WTC11 (cell line): ENCODE results near the gene GPR158. TPM values are rescaled to one million over a fixed set of nuclear protein-coding genes. Genes with fewer than 3 reads are reported as not detected.

Source experiments
- ATAC-seq: fragments of 200-7000 bp; cut with Tn5 transposase; 2 replicates; pipeline ENCODE4 v1.10.0; 2021; ENCODE audit warnings: mild to moderate bottlenecking, moderate library complexity
- CTCF ChIA-PET: fragments of 300-600 bp; sonication (Branson Sonifier 250); formaldehyde crosslinking; loops from one replicate; lab custom pipeline; 2021; ENCODE audit warnings: antibody characterized with exemption; lab: Charles Lee
- POLR2A ChIA-PET: fragments of 350-600 bp; sonication (Branson Sonifier 250); formaldehyde crosslinking; loops from one replicate; lab custom pipeline; 2021; ENCODE audit warnings: antibody characterized with exemption; lab: Charles Lee
- DNase-seq: peaks from one replicate; pipeline ENCODE4 v3.0.0; 2021; ENCODE audit warnings: low spot score
- H3K27ac Mint-ChIP-seq: 2 replicates; pipeline ENCODE4 v1.8.0; 2021; ENCODE audit warnings: mixed read lengths
- H3K27me3 Mint-ChIP-seq: 2 replicates; pipeline ENCODE4 v1.8.0; 2021; ENCODE audit warnings: low read depth, mild to moderate bottlenecking, moderate library complexity, mixed read lengths
- H3K36me3 Mint-ChIP-seq: 2 replicates; pipeline ENCODE4 v1.8.0; 2021; ENCODE audit warnings: mixed read lengths
- H3K4me1 Mint-ChIP-seq: 2 replicates; pipeline ENCODE4 v1.8.0; 2022; ENCODE audit warnings: mixed read lengths
- H3K4me3 Mint-ChIP-seq: 2 replicates; pipeline ENCODE4 v1.8.0; 2021; ENCODE audit warnings: mild to moderate bottlenecking, moderate library complexity, mixed read lengths
- H3K9me3 Mint-ChIP-seq: 2 replicates; pipeline ENCODE4 v1.8.0; 2021; ENCODE audit warnings: mixed read lengths
- ESRRA ChIP-seq: sonication (generic); formaldehyde crosslinking; IDR thresholded peaks from 2 replicates; pipeline ENCODE4 v1.8.1; 2022; ENCODE audit warnings: mild to moderate bottlenecking, missing genetic modification reagents, borderline replicate concordance
- GABPB1 ChIP-seq: sonication (generic); formaldehyde crosslinking; IDR thresholded peaks from 2 replicates; pipeline ENCODE4 v1.8.1; 2023; ENCODE audit warnings: mild to moderate bottlenecking, missing genetic modification reagents
- GRHL2 ChIP-seq: fragments of 250-450 bp; sonication (Bioruptor Pico); IDR thresholded peaks from 2 replicates; pipeline ENCODE4 v1.8.0; 2022; ENCODE audit warnings: mild to moderate bottlenecking, moderate library complexity; ENCODE audit not compliant: insufficient replicate concordance, severe bottlenecking
- NFATC4 ChIP-seq: fragments of 250-450 bp; sonication (Bioruptor Pico); IDR thresholded peaks from 2 replicates; pipeline ENCODE4 v1.9.0; 2021; ENCODE audit warnings: mild to moderate bottlenecking
- NR2C2 ChIP-seq: sonication (generic); formaldehyde crosslinking; IDR thresholded peaks from 2 replicates; pipeline ENCODE4 v1.8.0; 2022; ENCODE audit warnings: mild to moderate bottlenecking, missing genetic modification reagents
- NR3C1 ChIP-seq: sonication (generic); formaldehyde crosslinking; conservative IDR thresholded peaks from 2 replicates; pipeline ENCODE4 v1.8.1; 2023; ENCODE audit warnings: low read depth, mild to moderate bottlenecking, missing genetic modification reagents
- ZBTB21 ChIP-seq: sonication (generic); formaldehyde crosslinking; IDR thresholded peaks from 2 replicates; pipeline ENCODE4 v1.8.1; 2023; ENCODE audit warnings: mild to moderate bottlenecking, missing genetic modification reagents, borderline replicate concordance
- ZNF121 ChIP-seq: sonication (generic); formaldehyde crosslinking; IDR thresholded peaks from 2 replicates; pipeline ENCODE4 v1.8.0; 2023; ENCODE audit warnings: missing genetic modification reagents
- ZNF219 ChIP-seq: sonication (generic); formaldehyde crosslinking; IDR thresholded peaks from 2 replicates; pipeline ENCODE4 v1.8.0; 2023; ENCODE audit warnings: missing genetic modification reagents, mild to moderate bottlenecking, borderline replicate concordance
- ZNF263 ChIP-seq: sonication (generic); formaldehyde crosslinking; IDR thresholded peaks from 2 replicates; pipeline ENCODE4 v1.8.1; 2022; ENCODE audit warnings: low read depth, mild to moderate bottlenecking, moderate library complexity, missing genetic modification reagents
- ZNF423 ChIP-seq: fragments of 250-450 bp; sonication (Bioruptor Pico); IDR thresholded peaks from 2 replicates; pipeline ENCODE4 v2.1.2; 2022; ENCODE audit warnings: mild to moderate bottlenecking, moderate library complexity
- total RNA-seq: library from RNA; stranded (reverse); gene quantifications from 3 replicates; pipeline ENCODE4 v1.2.3, GENCODE V29; 2021
- TF ChIP-seq, protein P1 (sequence below): sonication (generic); formaldehyde crosslinking; IDR thresholded peaks from 2 replicates; pipeline ENCODE4 v1.8.0; 2023; ENCODE audit warnings: missing genetic modification reagents, mild to moderate bottlenecking, borderline replicate concordance
- TF ChIP-seq, protein P2 (sequence below): sonication (generic); formaldehyde crosslinking; IDR thresholded peaks from 2 replicates; pipeline ENCODE4 v1.8.1; 2023; ENCODE audit warnings: mild to moderate bottlenecking, missing genetic modification reagents, moderate library complexity
- TF ChIP-seq, protein P3 (sequence below): sonication (generic); formaldehyde crosslinking; IDR thresholded peaks from 2 replicates; pipeline ENCODE4 v1.8.1; 2022; ENCODE audit warnings: mild to moderate bottlenecking, moderate library complexity, missing genetic modification reagents
- TF ChIP-seq, protein P4 (sequence below): fragments of 200-600 bp; IDR thresholded peaks from 2 replicates; pipeline ENCODE4 v1.8.0; 2022; ENCODE audit warnings: antibody characterized with exemption
- TF ChIP-seq, protein P5 (sequence below): sonication (generic); formaldehyde crosslinking; IDR thresholded peaks from 2 replicates; pipeline ENCODE4 v1.8.0; 2022; ENCODE audit warnings: mild to moderate bottlenecking, missing genetic modification reagents

The GPR158 gene
- total RNA-seq, 1 experiment from 2014 or later = 0.63 TPM

DNA sequence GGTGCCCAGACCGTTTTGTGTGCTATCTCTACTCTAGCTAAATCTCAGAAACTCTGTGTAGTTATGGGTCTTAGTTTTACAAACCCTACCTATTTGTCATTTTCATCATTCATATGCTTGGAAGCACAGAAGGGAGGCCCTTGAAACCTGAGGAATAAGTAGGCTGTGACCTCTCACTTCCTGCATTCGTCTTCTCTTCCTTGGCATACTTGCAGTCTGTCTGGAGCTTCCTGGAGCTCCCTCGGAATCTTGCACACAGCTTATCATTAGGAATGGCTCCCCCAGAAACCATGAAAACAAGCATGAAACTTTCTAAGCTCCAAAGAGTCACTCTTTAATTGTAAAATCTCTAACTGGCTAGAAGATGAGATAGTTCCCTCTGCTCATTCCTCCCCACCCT is 382.3 kb downstream of the GPR158 start:
- no peak for ATAC-seq
- no peaks in the 10 kb centered on the region for H3K9me3 Mint-ChIP-seq
- POLR2A ChIA-PET = no interaction called here
- H3K27me3 Mint-ChIP-seq = no peaks in the 10 kb centered on the region
- no peak overlapping the region for H3K27ac Mint-ChIP-seq
- no peak for TF ChIP-seq ZNF423 (CRISPR knock-in tag)
- TF ChIP-seq, protein P1, sequence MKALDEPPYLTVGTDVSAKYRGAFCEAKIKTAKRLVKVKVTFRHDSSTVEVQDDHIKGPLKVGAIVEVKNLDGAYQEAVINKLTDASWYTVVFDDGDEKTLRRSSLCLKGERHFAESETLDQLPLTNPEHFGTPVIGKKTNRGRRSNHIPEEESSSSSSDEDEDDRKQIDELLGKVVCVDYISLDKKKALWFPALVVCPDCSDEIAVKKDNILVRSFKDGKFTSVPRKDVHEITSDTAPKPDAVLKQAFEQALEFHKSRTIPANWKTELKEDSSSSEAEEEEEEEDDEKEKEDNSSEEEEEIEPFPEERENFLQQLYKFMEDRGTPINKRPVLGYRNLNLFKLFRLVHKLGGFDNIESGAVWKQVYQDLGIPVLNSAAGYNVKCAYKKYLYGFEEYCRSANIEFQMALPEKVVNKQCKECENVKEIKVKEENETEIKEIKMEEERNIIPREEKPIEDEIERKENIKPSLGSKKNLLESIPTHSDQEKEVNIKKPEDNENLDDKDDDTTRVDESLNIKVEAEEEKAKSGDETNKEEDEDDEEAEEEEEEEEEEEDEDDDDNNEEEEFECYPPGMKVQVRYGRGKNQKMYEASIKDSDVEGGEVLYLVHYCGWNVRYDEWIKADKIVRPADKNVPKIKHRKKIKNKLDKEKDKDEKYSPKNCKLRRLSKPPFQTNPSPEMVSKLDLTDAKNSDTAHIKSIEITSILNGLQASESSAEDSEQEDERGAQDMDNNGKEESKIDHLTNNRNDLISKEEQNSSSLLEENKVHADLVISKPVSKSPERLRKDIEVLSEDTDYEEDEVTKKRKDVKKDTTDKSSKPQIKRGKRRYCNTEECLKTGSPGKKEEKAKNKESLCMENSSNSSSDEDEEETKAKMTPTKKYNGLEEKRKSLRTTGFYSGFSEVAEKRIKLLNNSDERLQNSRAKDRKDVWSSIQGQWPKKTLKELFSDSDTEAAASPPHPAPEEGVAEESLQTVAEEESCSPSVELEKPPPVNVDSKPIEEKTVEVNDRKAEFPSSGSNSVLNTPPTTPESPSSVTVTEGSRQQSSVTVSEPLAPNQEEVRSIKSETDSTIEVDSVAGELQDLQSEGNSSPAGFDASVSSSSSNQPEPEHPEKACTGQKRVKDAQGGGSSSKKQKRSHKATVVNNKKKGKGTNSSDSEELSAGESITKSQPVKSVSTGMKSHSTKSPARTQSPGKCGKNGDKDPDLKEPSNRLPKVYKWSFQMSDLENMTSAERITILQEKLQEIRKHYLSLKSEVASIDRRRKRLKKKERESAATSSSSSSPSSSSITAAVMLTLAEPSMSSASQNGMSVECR = no peak
- TF ChIP-seq, protein P2, sequence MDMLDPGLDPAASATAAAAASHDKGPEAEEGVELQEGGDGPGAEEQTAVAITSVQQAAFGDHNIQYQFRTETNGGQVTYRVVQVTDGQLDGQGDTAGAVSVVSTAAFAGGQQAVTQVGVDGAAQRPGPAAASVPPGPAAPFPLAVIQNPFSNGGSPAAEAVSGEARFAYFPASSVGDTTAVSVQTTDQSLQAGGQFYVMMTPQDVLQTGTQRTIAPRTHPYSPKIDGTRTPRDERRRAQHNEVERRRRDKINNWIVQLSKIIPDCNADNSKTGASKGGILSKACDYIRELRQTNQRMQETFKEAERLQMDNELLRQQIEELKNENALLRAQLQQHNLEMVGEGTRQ (CRISPR knock-in tag) = no peak
- TF ChIP-seq, protein P3, sequence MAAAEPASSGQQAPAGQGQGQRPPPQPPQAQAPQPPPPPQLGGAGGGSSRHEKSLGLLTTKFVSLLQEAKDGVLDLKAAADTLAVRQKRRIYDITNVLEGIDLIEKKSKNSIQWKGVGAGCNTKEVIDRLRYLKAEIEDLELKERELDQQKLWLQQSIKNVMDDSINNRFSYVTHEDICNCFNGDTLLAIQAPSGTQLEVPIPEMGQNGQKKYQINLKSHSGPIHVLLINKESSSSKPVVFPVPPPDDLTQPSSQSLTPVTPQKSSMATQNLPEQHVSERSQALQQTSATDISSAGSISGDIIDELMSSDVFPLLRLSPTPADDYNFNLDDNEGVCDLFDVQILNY (CRISPR knock-in tag) = no peak
- TF ChIP-seq, all 79 proteins: peak for 0
- CTCF ChIA-PET = interaction anchor here (1.4 kb wide), 1 partner anchor 124 kb away, joined by 3 read pairs; no protein-coding TSS in a partner anchor
- DNase-seq = no peak
- Mint-ChIP-seq H3K4me3 (no peak overlapping the region), H3K36me3 (no peaks in the 10 kb centered on the region), H3K4me1 (peaks cover 7% of the 10 kb centered on the region)

DNA sequence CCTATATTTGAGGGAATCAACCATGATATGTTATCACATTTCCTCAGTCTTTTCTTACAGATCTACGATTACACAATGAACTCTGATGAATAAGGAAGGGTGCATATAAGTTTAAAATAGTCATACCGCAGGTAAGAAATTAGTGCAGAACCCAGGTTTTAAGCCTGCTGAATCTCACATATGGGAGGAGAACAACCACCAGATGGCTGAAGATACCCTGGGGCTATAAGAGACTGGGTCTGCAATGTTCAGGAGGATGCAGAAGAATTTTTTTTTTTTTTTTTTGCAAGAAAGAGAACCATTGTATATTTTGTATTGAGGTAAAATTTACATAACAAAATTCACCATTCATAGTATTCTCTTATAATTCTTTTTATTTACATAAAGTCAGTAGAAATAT is 387.0 kb downstream of the GPR158 start:
- Mint-ChIP-seq H3K9me3 (no peaks in the 10 kb centered on the region), H3K36me3 (no peaks in the 10 kb centered on the region), H3K4me1 (peaks cover 27% of the 10 kb centered on the region), H3K27me3 (no peaks in the 10 kb centered on the region), H3K4me3 (no peak overlapping the region), H3K27ac (no peak overlapping the region)
- DNase-seq = no peak
- ATAC-seq = 0 out of 2 replicates have a peak, but pooled peaks have one; percentile 51
- ChIA-PET POLR2A (no interaction called here), CTCF (no interaction called here)
- TF ChIP-seq ESRRA (CRISPR knock-in tag) (no peak), GABPB1 (CRISPR knock-in tag) (no peak), ZNF263 (CRISPR knock-in tag) (no peak), NR3C1 (CRISPR knock-in tag) (no peak), NR2C2 (CRISPR knock-in tag) (no peak), ZNF219 (CRISPR knock-in tag) (no peak), NFATC4 (no peak), GRHL2 (no peak), ZBTB21 (CRISPR knock-in tag) (no peak), ZNF121 (CRISPR knock-in tag) (no peak)
- TF ChIP-seq, protein P4, sequence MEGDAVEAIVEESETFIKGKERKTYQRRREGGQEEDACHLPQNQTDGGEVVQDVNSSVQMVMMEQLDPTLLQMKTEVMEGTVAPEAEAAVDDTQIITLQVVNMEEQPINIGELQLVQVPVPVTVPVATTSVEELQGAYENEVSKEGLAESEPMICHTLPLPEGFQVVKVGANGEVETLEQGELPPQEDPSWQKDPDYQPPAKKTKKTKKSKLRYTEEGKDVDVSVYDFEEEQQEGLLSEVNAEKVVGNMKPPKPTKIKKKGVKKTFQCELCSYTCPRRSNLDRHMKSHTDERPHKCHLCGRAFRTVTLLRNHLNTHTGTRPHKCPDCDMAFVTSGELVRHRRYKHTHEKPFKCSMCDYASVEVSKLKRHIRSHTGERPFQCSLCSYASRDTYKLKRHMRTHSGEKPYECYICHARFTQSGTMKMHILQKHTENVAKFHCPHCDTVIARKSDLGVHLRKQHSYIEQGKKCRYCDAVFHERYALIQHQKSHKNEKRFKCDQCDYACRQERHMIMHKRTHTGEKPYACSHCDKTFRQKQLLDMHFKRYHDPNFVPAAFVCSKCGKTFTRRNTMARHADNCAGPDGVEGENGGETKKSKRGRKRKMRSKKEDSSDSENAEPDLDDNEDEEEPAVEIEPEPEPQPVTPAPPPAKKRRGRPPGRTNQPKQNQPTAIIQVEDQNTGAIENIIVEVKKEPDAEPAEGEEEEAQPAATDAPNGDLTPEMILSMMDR = no peak
- TF ChIP-seq, protein P5, sequence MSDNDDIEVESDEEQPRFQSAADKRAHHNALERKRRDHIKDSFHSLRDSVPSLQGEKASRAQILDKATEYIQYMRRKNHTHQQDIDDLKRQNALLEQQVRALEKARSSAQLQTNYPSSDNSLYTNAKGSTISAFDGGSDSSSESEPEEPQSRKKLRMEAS = no peak
- TF ChIP-seq, all 79 proteins: peak for 0
